Measurements from ENCODE around the gene SAMD8.
A peak's percentile ranks its signal among the peaks of the same experiment; 100 is the strongest.
"Not testable (repeated sequence)": the region's sequence is repeated elsewhere in the genome, so short reads cannot be mapped to it uniquely, and the experiment has no call there.

Gene SAMD8

GRCh38 chr10:75107756-75108683 is 3.4 kb upstream of the SAMD8 start:
- DNase-seq = no peak

GRCh38 chr10:75108684-75109458 is 2.6 kb upstream of the SAMD8 start:
- DNase-seq = no peak

- no peak for DNase-seq
Observed at GRCh38 chr10:75109459-75109778, 2.0 kb upstream of the SAMD8 start.

- DNase-seq = no peak
Observed at GRCh38 chr10:75110006-75110632, 1.3 kb upstream of the SAMD8 start.

- peak; percentile 26 for DNase-seq
Observed at GRCh38 chr10:75111907-75112679, 637 bp downstream of the SAMD8 start.

- DNase-seq = no peak
Observed at GRCh38 chr10:75115137-75115536, 3.7 kb downstream of the SAMD8 start.

GRCh38 chr10:75116941-75117775 is 5.7 kb downstream of the SAMD8 start:
- DNase-seq = not testable (repeated sequence)

- DNase-seq = no peak
Observed at GRCh38 chr10:75117995-75118394, 6.5 kb downstream of the SAMD8 start.

- DNase-seq = not testable (repeated sequence)
Observed at GRCh38 chr10:75119444-75120066, 8.1 kb downstream of the SAMD8 start.

- DNase-seq = no peak
Observed at GRCh38 chr10:75121322-75121721, 9.9 kb downstream of the SAMD8 start.

GRCh38 chr10:75122505-75122904 is 11.0 kb downstream of the SAMD8 start:
- no peak for DNase-seq

GRCh38 chr10:75123088-75123682 is 11.7 kb downstream of the SAMD8 start:
- DNase-seq = no peak

GRCh38 chr10:75126277-75126676 is 14.8 kb downstream of the SAMD8 start:
- no peak for DNase-seq

- no peak for DNase-seq
Observed at GRCh38 chr10:75127471-75127870, 16.0 kb downstream of the SAMD8 start.

GRCh38 chr10:75128985-75129384 is 17.5 kb downstream of the SAMD8 start:
- not testable (repeated sequence) for DNase-seq

GRCh38 chr10:75129537-75129936 is 18.1 kb downstream of the SAMD8 start:
- no peak for DNase-seq

- not testable (repeated sequence) for DNase-seq
Observed at GRCh38 chr10:75133701-75134100, 22.2 kb downstream of the SAMD8 start.

GRCh38 chr10:75136346-75136745 is 24.9 kb downstream of the SAMD8 start:
- no peak for DNase-seq

GRCh38 chr10:75137533-75138438 is 26.3 kb downstream of the SAMD8 start:
- DNase-seq = no peak

- DNase-seq = no peak
Observed at GRCh38 chr10:75140246-75140645, 28.8 kb downstream of the SAMD8 start.
